GM23248 (cell line): ENCODE data around the gene LRRC74A. TPM values are rescaled to one million over a fixed set of nuclear protein-coding genes. Genes with fewer than 3 reads are reported as not detected.

Source experiments
- DNase-seq: peaks from one replicate; pipeline ENCODE4 v3.0.0-alpha.2; 2015
- H2AFZ ChIP-seq: fragments of 200-600 bp; sonication (generic); 2 replicates; pipeline ENCODE4 v1.6.1; 2016; ENCODE audit warnings: antibody characterized with exemption
- H3F3A ChIP-seq: fragments of 200-600 bp; sonication (generic); 2 replicates; pipeline ENCODE4 v1.6.1; 2016; ENCODE audit warnings: mild to moderate bottlenecking, antibody characterized with exemption, mixed run types; ENCODE audit not compliant: insufficient read depth
- H3K27ac ChIP-seq: fragments of 200-600 bp; sonication (generic); 2 replicates; pipeline ENCODE4 v1.5.1; 2016; ENCODE audit warnings: mild to moderate bottlenecking
- H3K27me3 ChIP-seq: fragments of 200-600 bp; sonication (generic); replicated peaks from 2 replicates; pipeline ENCODE4 v1.6.1; 2016; ENCODE audit warnings: mild to moderate bottlenecking; ENCODE audit not compliant: insufficient read depth
- H3K36me3 ChIP-seq: fragments of 200-600 bp; sonication (generic); 2 replicates; pipeline ENCODE4 v1.6.1; 2016; ENCODE audit warnings: low read depth, mild to moderate bottlenecking
- H3K4me1 ChIP-seq: fragments of 200-600 bp; sonication (generic); 2 replicates; pipeline ENCODE4 v1.6.1; 2016; ENCODE audit warnings: mild to moderate bottlenecking; ENCODE audit not compliant: insufficient read depth
- H3K4me2 ChIP-seq: fragments of 200-600 bp; sonication (generic); one replicate; pipeline ENCODE4 v1.6.1; 2016; ENCODE audit warnings: mild to moderate bottlenecking; ENCODE audit not compliant: unreplicated experiment
- H3K4me3 ChIP-seq: fragments of 200-600 bp; sonication (generic); 2 replicates; pipeline ENCODE4 v1.5.1; 2016; ENCODE audit warnings: mild to moderate bottlenecking
- H3K79me2 ChIP-seq: fragments of 200-600 bp; sonication (generic); 2 replicates; pipeline ENCODE4 v1.6.1; 2016; ENCODE audit warnings: mild to moderate bottlenecking; ENCODE audit not compliant: insufficient read depth
- H3K9ac ChIP-seq: fragments of 200-600 bp; sonication (generic); 2 replicates; pipeline ENCODE4 v1.6.1; 2016; ENCODE audit warnings: mild to moderate bottlenecking
- H3K9me2 ChIP-seq: fragments of 200-600 bp; sonication (generic); 2 replicates; pipeline ENCODE4 v1.6.1; 2016; ENCODE audit warnings: mixed run types, mild to moderate bottlenecking, moderate library complexity; ENCODE audit not compliant: insufficient read depth
- H3K9me3 ChIP-seq: fragments of 200-600 bp; sonication (generic); one replicate; pipeline ENCODE4 v1.6.1; 2017; ENCODE audit warnings: low read depth
- H4K20me1 ChIP-seq: fragments of 200-600 bp; sonication (generic); 2 replicates; pipeline ENCODE4 v1.6.0; 2016; ENCODE audit not compliant: insufficient read depth
- EZH2 ChIP-seq: fragments of 200-600 bp; sonication (generic); IDR thresholded peaks from 2 replicates; pipeline ENCODE4 v1.6.1; 2018; ENCODE audit warnings: antibody characterized with exemption, mild to moderate bottlenecking; ENCODE audit not compliant: insufficient read depth, poor library complexity, severe bottlenecking
- EZH2phosphoT487 ChIP-seq: fragments of 200-600 bp; sonication (generic); IDR thresholded peaks from 2 replicates; pipeline ENCODE4 v1.6.1; 2018; ENCODE audit warnings: antibody characterized with exemption, moderate library complexity, mild to moderate bottlenecking, low read depth; ENCODE audit not compliant: insufficient read depth
- WGBS, 2 experiments: methylation state at CpG; one replicate each; pipeline ENCODE4 v1.1.6; 2015 to 2017; ENCODE audit warnings: low lambda C conversion rate in 2 of 2, low coverage in 1 of 2; ENCODE audit errors: missing lambda C conversion rate in 2 of 2; 5-methylcytosine and 5-hydroxymethylcytosine counted together
- in situ Hi-C: fragments of 300-500 bp; cut with MboI; formaldehyde crosslinking; loops from 2 replicates; pipeline ENCODE4 v1.15.0; 2020
- polyA plus RNA-seq: library from polyadenylated mRNA; unstranded; fragments of >200 nt; fragmentation: Nextera tagmentation; extraction: Ambion mirVana; gene quantifications from 2 replicates; pipeline ENCODE4 v1.2.1, GENCODE V29; 2016
- total RNA-seq: library from RNA; depleted of rRNA; stranded (reverse); fragments of >200 nt; shearing (Covaris generic); gene quantifications from 2 replicates; pipeline ENCODE4 v1.2.3, GENCODE V29; 2014

Gene LRRC74A
- total and polyA plus RNA-seq, 2 experiments from 2014 or later: not detected

- Histone ChIP-seq H3F3A (no peaks in the 10 kb centered on the region), H3K9me3 (no peaks in the 10 kb centered on the region), H3K9me2 (no peaks in the 10 kb centered on the region), H3K27me3 (no peaks in the 10 kb centered on the region), H3K4me2 (no peak overlapping the region), H4K20me1 (no peaks in the 10 kb centered on the region), H3K27ac (no peak overlapping the region), H3K79me2 (no peaks in the 10 kb centered on the region), H3K36me3 (no peaks in the 10 kb centered on the region), H2AFZ (no peak overlapping the region), H3K9ac (no peak overlapping the region), H3K4me3 (no peak overlapping the region), H3K4me1 (no peaks in the 10 kb centered on the region)
- DNase-seq: peak; percentile 72
- WGBS, 2 experiments: 87 to 91% methylated on average over 2 of the region's 2 CpGs
- in situ Hi-C loops: no loop called here
- no peak for TF ChIP-seq EZH2
- no peak for TF ChIP-seq EZH2phosphoT487
Measured at GRCh38 chr14:76784881-76785280, 41.3 kb upstream of the LRRC74A start.

GRCh38 chr14:76786601-76787000, 39.6 kb upstream of the LRRC74A start:
- H2AFZ ChIP-seq: no peak overlapping the region
- no peak overlapping the region for H3K4me2 ChIP-seq
- no peak overlapping the region for H3K4me3 ChIP-seq
- TF ChIP-seq EZH2phosphoT487: no peak
- no peak for TF ChIP-seq EZH2
- 100% methylated on average over 2 of the region's 2 CpGs for WGBS, 2 experiments
- H4K20me1 ChIP-seq: no peaks in the 10 kb centered on the region
- H3F3A ChIP-seq: no peaks in the 10 kb centered on the region
- H3K27me3 ChIP-seq: no peaks in the 10 kb centered on the region
- no peaks in the 10 kb centered on the region for H3K36me3 ChIP-seq
- no peaks in the 10 kb centered on the region for H3K79me2 ChIP-seq
- H3K9me3 ChIP-seq: no peaks in the 10 kb centered on the region
- in situ Hi-C loops: no loop called here
- no peak overlapping the region for H3K27ac ChIP-seq
- no peaks in the 10 kb centered on the region for H3K4me1 ChIP-seq
- DNase-seq: no peak
- H3K9me2 ChIP-seq: no peaks in the 10 kb centered on the region
- no peak overlapping the region for H3K9ac ChIP-seq

GRCh38 chr14:76792422-76792821, 33.8 kb upstream of the LRRC74A start:
- in situ Hi-C loops: no loop called here
- H3K9me2 ChIP-seq: no peaks in the 10 kb centered on the region
- no peaks in the 10 kb centered on the region for H3F3A ChIP-seq
- no peak for DNase-seq
- H3K9ac ChIP-seq: no peak overlapping the region
- 94 to 95% methylated on average over 2 of the region's 2 CpGs for WGBS, 2 experiments
- no peak for TF ChIP-seq EZH2phosphoT487
- no peak for TF ChIP-seq EZH2
- no peaks in the 10 kb centered on the region for H3K27me3 ChIP-seq
- no peak overlapping the region for H2AFZ ChIP-seq
- no peaks in the 10 kb centered on the region for H4K20me1 ChIP-seq
- no peak overlapping the region for H3K4me2 ChIP-seq
- no peak overlapping the region for H3K4me3 ChIP-seq
- no peak overlapping the region for H3K27ac ChIP-seq
- H3K4me1 ChIP-seq: no peaks in the 10 kb centered on the region
- H3K9me3 ChIP-seq: no peaks in the 10 kb centered on the region
- no peaks in the 10 kb centered on the region for H3K79me2 ChIP-seq
- 0 out of 2 replicates have a peak, but pooled peaks cover under 1% of the 10 kb centered on the region for H3K36me3 ChIP-seq

GRCh38 chr14:76793324-76793723, 32.9 kb upstream of the LRRC74A start:
- TF ChIP-seq EZH2phosphoT487 (no peak), EZH2 (no peak)
- H3K27ac ChIP-seq: no peak overlapping the region
- H3K9me3 ChIP-seq: no peaks in the 10 kb centered on the region
- H3K4me1 ChIP-seq: no peaks in the 10 kb centered on the region
- H3K4me3 ChIP-seq: no peak overlapping the region
- H3K9me2 ChIP-seq: no peaks in the 10 kb centered on the region
- no peak overlapping the region for H2AFZ ChIP-seq
- H3K27me3 ChIP-seq: no peaks in the 10 kb centered on the region
- no peak for DNase-seq
- in situ Hi-C loops: no loop called here
- no peaks in the 10 kb centered on the region for H3K79me2 ChIP-seq
- H3K36me3 ChIP-seq: peaks cover 4% of the 10 kb centered on the region; the same call in 1 of the 2 replicates
- no peaks in the 10 kb centered on the region for H4K20me1 ChIP-seq
- no peak overlapping the region for H3K9ac ChIP-seq
- no peaks in the 10 kb centered on the region for H3F3A ChIP-seq
- H3K4me2 ChIP-seq: no peak overlapping the region
- WGBS, 2 experiments: 81 to 85% methylated on average over 4 of the region's 4 CpGs

GRCh38 chr14:76793956-76794355, 32.3 kb upstream of the LRRC74A start:
- H3K27me3 ChIP-seq: no peaks in the 10 kb centered on the region
- no peak overlapping the region for H3K27ac ChIP-seq
- no peak overlapping the region for H3K4me3 ChIP-seq
- no peaks in the 10 kb centered on the region for H3K4me1 ChIP-seq
- H4K20me1 ChIP-seq: no peaks in the 10 kb centered on the region
- H3K9me2 ChIP-seq: no peaks in the 10 kb centered on the region
- in situ Hi-C loops: no loop called here
- TF ChIP-seq EZH2phosphoT487 (no peak), EZH2 (no peak)
- WGBS, 2 experiments: 73 to 81% methylated on average over 5 of the region's 5 CpGs
- H3F3A ChIP-seq: no peaks in the 10 kb centered on the region
- H2AFZ ChIP-seq: no peak overlapping the region
- no peak overlapping the region for H3K4me2 ChIP-seq
- H3K79me2 ChIP-seq: no peaks in the 10 kb centered on the region
- H3K36me3 ChIP-seq: peaks cover 4% of the 10 kb centered on the region; the same call in 1 of the 2 replicates
- no peaks in the 10 kb centered on the region for H3K9me3 ChIP-seq
- H3K9ac ChIP-seq: no peak overlapping the region
- no peak for DNase-seq
